Epithelial cell of esophagus (primary cell): ENCODE measurements around the gene VWA2.

Source experiments
- DNase-seq: peaks from one replicate; pipeline ENCODE4 v3.0.0; 2010; ENCODE audit warnings: low read depth
- H3K4me3 ChIP-seq: 2 replicates; pipeline ENCODE4 v1.5.1; 2011; ENCODE audit warnings: mild to moderate bottlenecking, low read length, control low read depth
- CTCF ChIP-seq: IDR thresholded peaks from 2 replicates; pipeline ENCODE4 v1.5.1; 2011; ENCODE audit warnings: low read depth, mild to moderate bottlenecking, low read length, control low read depth, inconsistent platforms; ENCODE audit not compliant: insufficient read depth; ENCODE audit errors: missing control alignments

The VWA2 gene

GRCh38 chr10:114256008-114256765, 17.1 kb downstream of the VWA2 start:
- no peak for DNase-seq
- TF ChIP-seq CTCF, result no peak

GRCh38 chr10:114256822-114257221, 17.8 kb downstream of the VWA2 start:
- no peak for TF ChIP-seq CTCF
- H3K4me3 ChIP-seq, result no peak overlapping the region
- DNase-seq, result no peak

More at GRCh38 chr10:114256008-114256765, 17.1 kb downstream of the VWA2 start:
- H3K4me3 ChIP-seq, result no peak overlapping the region

GRCh38 chr10:114257498-114257897, 18.4 kb downstream of the VWA2 start:
- TF ChIP-seq CTCF, result no peak
- no peak for DNase-seq
- no peak overlapping the region for H3K4me3 ChIP-seq

GRCh38 chr10:114258274-114258840, 19.3 kb downstream of the VWA2 start:
- H3K4me3 ChIP-seq, result no peak overlapping the region
- no peak for TF ChIP-seq CTCF
- no peak for DNase-seq

- H3K4me3 ChIP-seq, result no peak overlapping the region
- no peak for TF ChIP-seq CTCF
- DNase-seq, result no peak
Measured at GRCh38 chr10:114259824-114260223, 20.8 kb downstream of the VWA2 start.

GRCh38 chr10:114260366-114260765, 21.3 kb downstream of the VWA2 start:
- no peak for TF ChIP-seq CTCF
- no peak for DNase-seq
- H3K4me3 ChIP-seq, result no peak overlapping the region

- H3K4me3 ChIP-seq, result no peak overlapping the region
- TF ChIP-seq CTCF, result no peak
- no peak for DNase-seq
Measured at GRCh38 chr10:114261076-114261475, 22.0 kb downstream of the VWA2 start.
